ENCODE results near the gene MAP4.

MAP4 gene

GRCh38 chr3:47971081-47971480 lies 45.1 kb downstream of the MAP4 start:
- no peaks in the 10 kb centered on the region for H3K27me3 ChIP-seq (ENCODE audit: control insufficient read depth in 1 of 2, insufficient read depth in 2 of 2, low read length in 2 of 2)
- no peak overlapping the region for H3K27ac ChIP-seq (ENCODE audit: low read depth, low read length)
- no peak overlapping the region for H3K4me3 ChIP-seq (ENCODE audit: low read depth in 1 of 2, low read length in 2 of 2)
- peaks cover 0 to 6% of the 10 kb centered on the region in 2 donors for H3K36me3 ChIP-seq (ENCODE audit: control insufficient read depth in 1 of 2, insufficient read depth in 2 of 2, low read length in 2 of 2)
- no peak overlapping the region for H3K9ac ChIP-seq (ENCODE audit: low read depth in 1 of 2, low read length in 2 of 2)
- H3K4me1 ChIP-seq (ENCODE audit: control insufficient read depth in 1 of 2, insufficient read depth in 2 of 2, low read length in 2 of 2) = no peaks in the 10 kb centered on the region
- H3K9me3 ChIP-seq (ENCODE audit: control insufficient read depth in 1 of 2, low read length in 2 of 2) = no peaks in the 10 kb centered on the region

- Histone ChIP-seq H3K9ac (ENCODE audit: low read depth in 1 of 2, low read length in 2 of 2) (no peak overlapping the region), H3K27ac (ENCODE audit: low read depth, low read length) (no peak overlapping the region), H3K36me3 (ENCODE audit: control insufficient read depth in 1 of 2, insufficient read depth in 2 of 2, low read length in 2 of 2) (no peaks in the 10 kb centered on the region), H3K27me3 (ENCODE audit: control insufficient read depth in 1 of 2, insufficient read depth in 2 of 2, low read length in 2 of 2) (no peaks in the 10 kb centered on the region), H3K9me3 (ENCODE audit: control insufficient read depth in 1 of 2, low read length in 2 of 2) (no peaks in the 10 kb centered on the region), H3K4me3 (ENCODE audit: low read depth in 1 of 2, low read length in 2 of 2) (no peak overlapping the region), H3K4me1 (ENCODE audit: control insufficient read depth in 1 of 2, insufficient read depth in 2 of 2, low read length in 2 of 2) (peaks cover 8 to 19% of the 10 kb centered on the region in 2 donors)
These were observed 51.5 kb downstream of the MAP4 start for GRCh38 chr3:47964740-47965139.

- Histone ChIP-seq H3K27me3 (ENCODE audit: control insufficient read depth in 1 of 2, insufficient read depth in 2 of 2, low read length in 2 of 2) (no peaks in the 10 kb centered on the region), H3K36me3 (ENCODE audit: control insufficient read depth in 1 of 2, insufficient read depth in 2 of 2, low read length in 2 of 2) (no peaks in the 10 kb centered on the region), H3K9ac (ENCODE audit: low read depth in 1 of 2, low read length in 2 of 2) (no peak overlapping the region), H3K9me3 (ENCODE audit: control insufficient read depth in 1 of 2, low read length in 2 of 2) (no peaks in the 10 kb centered on the region), H3K4me3 (ENCODE audit: low read depth in 1 of 2, low read length in 2 of 2) (no peak overlapping the region), H3K27ac (ENCODE audit: low read depth, low read length) (no peak overlapping the region), H3K4me1 (ENCODE audit: control insufficient read depth in 1 of 2, insufficient read depth in 2 of 2, low read length in 2 of 2) (peaks cover 8 to 19% of the 10 kb centered on the region in 2 donors)
These were observed 54.2 kb downstream of the MAP4 start for GRCh38 chr3:47961815-47962606.

- H3K27me3 ChIP-seq (ENCODE audit: control insufficient read depth in 1 of 2, insufficient read depth in 2 of 2, low read length in 2 of 2) = no peaks in the 10 kb centered on the region
- no peak overlapping the region for H3K4me3 ChIP-seq (ENCODE audit: low read depth in 1 of 2, low read length in 2 of 2)
- no peaks in the 10 kb centered on the region for H3K9me3 ChIP-seq (ENCODE audit: control insufficient read depth in 1 of 2, low read length in 2 of 2)
- no peak overlapping the region for H3K9ac ChIP-seq (ENCODE audit: low read depth in 1 of 2, low read length in 2 of 2)
- no peaks in the 10 kb centered on the region for H3K36me3 ChIP-seq (ENCODE audit: control insufficient read depth in 1 of 2, insufficient read depth in 2 of 2, low read length in 2 of 2)
- H3K4me1 ChIP-seq (ENCODE audit: control insufficient read depth in 1 of 2, insufficient read depth in 2 of 2, low read length in 2 of 2) = peaks cover 8 to 19% of the 10 kb centered on the region in 2 donors
- no peak overlapping the region for H3K27ac ChIP-seq (ENCODE audit: low read depth, low read length)
These were observed 55.2 kb downstream of the MAP4 start for GRCh38 chr3:47961036-47961435.

DNA sequence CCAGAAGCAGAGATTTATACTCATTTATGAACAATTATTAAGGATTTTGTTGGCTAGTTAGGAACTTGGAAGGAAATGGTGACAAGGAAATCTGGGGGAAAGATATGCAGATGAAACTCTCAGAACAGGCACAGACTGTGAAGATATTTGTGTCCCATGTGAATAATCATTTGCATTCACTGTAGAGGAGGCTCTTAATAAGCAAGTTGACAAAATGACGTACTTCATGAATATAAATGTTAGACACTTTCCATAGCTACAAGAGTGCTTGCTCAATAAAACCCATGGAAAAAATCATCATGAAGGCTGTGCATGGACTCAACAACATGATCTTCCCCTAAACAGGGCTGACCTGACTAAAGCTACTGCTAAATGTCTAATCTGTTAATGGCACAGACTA lies 59.7 kb downstream of the MAP4 start:
- peaks cover 2 to 3% of the 10 kb centered on the region in 2 donors for H3K4me1 ChIP-seq (ENCODE audit: control insufficient read depth in 1 of 2, insufficient read depth in 2 of 2, low read length in 2 of 2)
- H3K9ac ChIP-seq (ENCODE audit: low read depth in 1 of 2, low read length in 2 of 2) = no peak overlapping the region
- H3K36me3 ChIP-seq (ENCODE audit: control insufficient read depth in 1 of 2, insufficient read depth in 2 of 2, low read length in 2 of 2) = no peaks in the 10 kb centered on the region
- H3K27ac ChIP-seq (ENCODE audit: low read depth, low read length) = no peak overlapping the region
- H3K9me3 ChIP-seq (ENCODE audit: control insufficient read depth in 1 of 2, low read length in 2 of 2) = no peaks in the 10 kb centered on the region
- no peak overlapping the region for H3K4me3 ChIP-seq (ENCODE audit: low read depth in 1 of 2, low read length in 2 of 2)
- no peaks in the 10 kb centered on the region for H3K27me3 ChIP-seq (ENCODE audit: control insufficient read depth in 1 of 2, insufficient read depth in 2 of 2, low read length in 2 of 2)

- Histone ChIP-seq H3K36me3 (ENCODE audit: control insufficient read depth in 1 of 2, insufficient read depth in 2 of 2, low read length in 2 of 2) (no peaks in the 10 kb centered on the region), H3K4me3 (ENCODE audit: low read depth in 1 of 2, low read length in 2 of 2) (no peak overlapping the region), H3K27me3 (ENCODE audit: control insufficient read depth in 1 of 2, insufficient read depth in 2 of 2, low read length in 2 of 2) (no peaks in the 10 kb centered on the region), H3K27ac (ENCODE audit: low read depth, low read length) (no peak overlapping the region), H3K9me3 (ENCODE audit: control insufficient read depth in 1 of 2, low read length in 2 of 2) (no peaks in the 10 kb centered on the region), H3K9ac (ENCODE audit: low read depth in 1 of 2, low read length in 2 of 2) (no peak overlapping the region), H3K4me1 (ENCODE audit: control insufficient read depth in 1 of 2, insufficient read depth in 2 of 2, low read length in 2 of 2) (peaks cover 3 to 8% of the 10 kb centered on the region in 2 donors)
These were observed 61.6 kb downstream of the MAP4 start for GRCh38 chr3:47954567-47954966.

DNA sequence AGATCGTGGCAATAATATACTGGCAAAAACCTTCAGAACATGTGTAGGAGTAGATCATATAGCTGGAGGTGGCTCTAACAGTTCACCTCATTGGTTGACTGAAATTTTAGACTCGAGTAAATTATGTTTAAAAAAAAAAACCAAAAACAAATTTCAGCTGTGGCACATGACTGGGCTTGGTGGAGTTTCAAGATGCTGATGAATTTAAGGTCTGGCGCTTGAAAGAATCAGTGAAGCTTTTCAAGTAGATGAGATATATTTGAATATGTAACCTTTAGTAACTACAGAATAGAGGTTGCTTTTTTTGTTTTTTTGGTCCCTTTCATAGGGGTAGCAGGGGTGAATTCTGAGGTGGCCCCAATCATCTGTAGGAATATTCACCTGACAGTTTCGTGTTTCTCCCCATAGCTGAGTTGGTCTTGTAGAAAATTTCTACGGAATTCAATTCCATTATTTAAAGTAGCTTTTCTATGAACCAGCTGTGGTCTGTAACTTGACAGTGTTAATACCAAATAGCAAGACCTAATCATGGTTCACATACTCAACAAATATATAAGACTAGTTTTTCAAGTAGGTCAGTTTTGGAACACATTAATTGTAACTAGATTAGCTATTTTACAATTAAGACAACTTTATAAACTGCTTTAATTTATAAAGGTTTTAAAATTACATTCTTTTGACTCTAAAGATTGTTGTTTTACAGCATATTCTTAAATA lies 65.6 kb downstream of the MAP4 start:
- Histone ChIP-seq H3K27ac (ENCODE audit: low read depth, low read length) (no peak overlapping the region), H3K36me3 (ENCODE audit: control insufficient read depth in 1 of 2, insufficient read depth in 2 of 2, low read length in 2 of 2) (no peaks in the 10 kb centered on the region), H3K27me3 (ENCODE audit: control insufficient read depth in 1 of 2, insufficient read depth in 2 of 2, low read length in 2 of 2) (no peaks in the 10 kb centered on the region), H3K9ac (ENCODE audit: low read depth in 1 of 2, low read length in 2 of 2) (no peak overlapping the region), H3K9me3 (ENCODE audit: control insufficient read depth in 1 of 2, low read length in 2 of 2) (no peaks in the 10 kb centered on the region), H3K4me1 (ENCODE audit: control insufficient read depth in 1 of 2, insufficient read depth in 2 of 2, low read length in 2 of 2) (peaks cover 4 to 11% of the 10 kb centered on the region in 2 donors), H3K4me3 (ENCODE audit: low read depth in 1 of 2, low read length in 2 of 2) (no peak overlapping the region)

DNA sequence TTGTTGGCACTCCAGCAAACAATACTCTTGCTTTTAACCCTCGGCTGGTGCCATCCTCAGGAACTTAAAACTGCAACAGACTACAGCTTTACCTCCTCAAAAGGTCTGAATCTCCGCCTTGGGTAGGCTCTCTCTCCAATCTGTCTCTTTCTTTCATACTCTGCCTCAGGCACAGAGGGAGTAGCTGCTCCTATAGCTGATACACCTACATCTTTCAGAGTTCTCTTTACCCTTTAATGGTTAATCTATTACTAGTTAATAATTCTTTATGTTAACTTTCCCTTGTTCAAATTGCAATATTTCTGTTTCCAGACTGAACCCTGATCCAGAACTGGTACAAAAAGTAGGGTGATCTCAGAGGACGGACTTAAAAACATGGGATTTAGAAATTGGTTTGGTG lies 66.2 kb downstream of the MAP4 start:
- Histone ChIP-seq H3K9ac (ENCODE audit: low read depth in 1 of 2, low read length in 2 of 2) (no peak overlapping the region), H3K4me3 (ENCODE audit: low read depth in 1 of 2, low read length in 2 of 2) (no peak overlapping the region), H3K36me3 (ENCODE audit: control insufficient read depth in 1 of 2, insufficient read depth in 2 of 2, low read length in 2 of 2) (no peaks in the 10 kb centered on the region), H3K9me3 (ENCODE audit: control insufficient read depth in 1 of 2, low read length in 2 of 2) (no peaks in the 10 kb centered on the region), H3K27ac (ENCODE audit: low read depth, low read length) (no peak overlapping the region), H3K27me3 (ENCODE audit: control insufficient read depth in 1 of 2, insufficient read depth in 2 of 2, low read length in 2 of 2) (no peaks in the 10 kb centered on the region), H3K4me1 (ENCODE audit: control insufficient read depth in 1 of 2, insufficient read depth in 2 of 2, low read length in 2 of 2) (peaks cover 4 to 11% of the 10 kb centered on the region in 2 donors)

DNA sequence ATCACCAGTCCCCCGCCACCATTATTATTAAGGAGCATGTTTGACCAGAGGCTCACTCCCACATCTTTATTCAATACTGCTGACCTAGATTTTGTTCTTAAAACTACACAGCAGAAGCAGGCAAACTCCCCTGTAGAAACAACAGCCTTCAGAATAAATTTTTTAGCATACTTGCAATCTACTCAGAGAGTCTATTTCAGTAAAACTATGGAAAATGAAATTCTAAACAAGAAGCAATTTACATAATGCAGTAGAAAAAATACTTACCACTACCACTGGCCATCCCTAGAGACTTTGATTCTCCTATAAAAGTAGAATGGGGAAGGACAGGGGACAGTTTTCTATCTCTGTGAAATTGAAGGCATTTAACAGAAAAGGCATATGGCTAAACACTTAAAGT lies 76.0 kb downstream of the MAP4 start:
- Histone ChIP-seq H3K9me3 (ENCODE audit: control insufficient read depth in 1 of 2, low read length in 2 of 2) (no peaks in the 10 kb centered on the region), H3K27me3 (ENCODE audit: control insufficient read depth in 1 of 2, insufficient read depth in 2 of 2, low read length in 2 of 2) (no peaks in the 10 kb centered on the region), H3K4me1 (ENCODE audit: control insufficient read depth in 1 of 2, insufficient read depth in 2 of 2, low read length in 2 of 2) (no peaks in the 10 kb centered on the region), H3K9ac (ENCODE audit: low read depth in 1 of 2, low read length in 2 of 2) (no peak overlapping the region), H3K27ac (ENCODE audit: low read depth, low read length) (no peak overlapping the region), H3K36me3 (ENCODE audit: control insufficient read depth in 1 of 2, insufficient read depth in 2 of 2, low read length in 2 of 2) (no peaks in the 10 kb centered on the region), H3K4me3 (ENCODE audit: low read depth in 1 of 2, low read length in 2 of 2) (no peak overlapping the region)

DNA sequence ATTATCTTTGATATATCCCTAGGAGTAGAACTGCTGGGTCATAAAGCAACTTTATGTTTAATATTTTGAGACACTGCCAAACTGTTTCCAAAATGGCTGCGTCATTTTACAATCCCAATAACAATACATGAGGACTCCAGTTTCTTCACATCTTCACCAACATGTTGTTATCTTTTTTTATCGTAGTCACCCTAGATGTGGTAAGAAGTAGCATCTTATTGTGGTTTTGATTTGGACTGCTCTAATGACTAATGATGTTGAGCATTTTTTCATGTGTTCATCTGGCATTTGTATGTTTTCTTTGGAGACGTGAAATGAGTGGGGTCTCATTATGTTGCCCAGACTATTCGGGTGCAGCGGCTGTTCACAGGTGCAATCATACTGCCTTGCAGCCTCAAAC lies 83.8 kb downstream of the MAP4 start:
- Histone ChIP-seq H3K9me3 (ENCODE audit: control insufficient read depth in 1 of 2, low read length in 2 of 2) (no peaks in the 10 kb centered on the region), H3K27ac (ENCODE audit: low read depth, low read length) (no peak overlapping the region), H3K27me3 (ENCODE audit: control insufficient read depth in 1 of 2, insufficient read depth in 2 of 2, low read length in 2 of 2) (no peaks in the 10 kb centered on the region), H3K9ac (ENCODE audit: low read depth in 1 of 2, low read length in 2 of 2) (no peak overlapping the region), H3K4me3 (ENCODE audit: low read depth in 1 of 2, low read length in 2 of 2) (no peak overlapping the region), H3K4me1 (ENCODE audit: control insufficient read depth in 1 of 2, insufficient read depth in 2 of 2, low read length in 2 of 2) (no peaks in the 10 kb centered on the region), H3K36me3 (ENCODE audit: control insufficient read depth in 1 of 2, insufficient read depth in 2 of 2, low read length in 2 of 2) (peaks cover 0 to 10% of the 10 kb centered on the region in 2 donors)

All from duodenal mucosa (tissue), 2 donors.